IMR-90 (cell line): ENCODE results near the gene NPBWR2.

Source experiments
- BHLHE40 ChIP-seq: fragments of 150-350 bp; IDR thresholded peaks from 2 replicates; pipeline ENCODE4 v1.6.1; 2016; ENCODE audit warnings: mild to moderate bottlenecking, low read depth, low read length
- CTCF ChIP-seq: conservative IDR thresholded peaks from 2 replicates; pipeline ENCODE4 v1.5.1; 2012; ENCODE audit warnings: mild to moderate bottlenecking, low read depth, low read length, improper control_type of control experiment
- MAFK ChIP-seq: IDR thresholded peaks from 2 replicates; pipeline ENCODE4 v1.6.1; 2012; ENCODE audit warnings: low read depth, low read length, improper control_type of control experiment
- MXI1 ChIP-seq: IDR thresholded peaks from 2 replicates; pipeline ENCODE4 v1.6.1; 2012; ENCODE audit warnings: low read depth, mild to moderate bottlenecking, low read length, moderate library complexity, borderline replicate concordance
- NFE2L2 ChIP-seq: fragments of 150-350 bp; IDR thresholded peaks from 2 replicates; pipeline ENCODE4 v1.6.1; 2016; ENCODE audit warnings: low read depth, mild to moderate bottlenecking, low read length
- POLR2A ChIP-seq: IDR thresholded peaks from 2 replicates; pipeline ENCODE4 v1.6.1; 2012; ENCODE audit warnings: mild to moderate bottlenecking, low read depth, low read length
- RAD21 ChIP-seq: IDR thresholded peaks from 2 replicates; pipeline ENCODE4 v1.6.1; 2012; ENCODE audit warnings: low read length, improper control_type of control experiment
- RCOR1 ChIP-seq: IDR thresholded peaks from 2 replicates; pipeline ENCODE4 v1.6.1; 2012; ENCODE audit warnings: mild to moderate bottlenecking, low read length, improper control_type of control experiment; ENCODE audit not compliant: insufficient replicate concordance
- RFX5 ChIP-seq: IDR thresholded peaks from 2 replicates; pipeline ENCODE4 v1.8.0; 2012; ENCODE audit warnings: low read depth, mild to moderate bottlenecking, low read length, moderate library complexity
- SMC3 ChIP-seq: fragments of 150-350 bp; IDR thresholded peaks from 2 replicates; pipeline ENCODE4 v1.6.1; 2016; ENCODE audit warnings: low read depth, mild to moderate bottlenecking, antibody characterized with exemption, low read length, moderate library complexity
- USF2 ChIP-seq: fragments of 150-350 bp; IDR thresholded peaks from 2 replicates; pipeline ENCODE4 v1.6.1; 2017; ENCODE audit warnings: mild to moderate bottlenecking, antibody characterized with exemption, low read length, low read depth

GRCh38 chr20:64151633-64152530 is 44.5 kb upstream of the NPBWR2 start:
- TF ChIP-seq USF2: no peak
- no peak for TF ChIP-seq POLR2A
- no peak for TF ChIP-seq CTCF
- no peak for TF ChIP-seq NFE2L2
- TF ChIP-seq BHLHE40: no peak
- no peak for TF ChIP-seq RAD21
- no peak for TF ChIP-seq MAFK
- TF ChIP-seq MXI1: no peak
- TF ChIP-seq RFX5: no peak
- no peak for TF ChIP-seq SMC3
- no peak for TF ChIP-seq RCOR1
